GM13977 (cell line): ENCODE measurements around the gene CREB3.

Experiments used
- DNase-seq: peaks from one replicate; pipeline ENCODE4 v3.0.0; 2012; ENCODE audit warnings: low spot score
- CTCF ChIP-seq: IDR thresholded peaks from 2 replicates; pipeline ENCODE4 v1.5.1; 2012; ENCODE audit warnings: mild to moderate bottlenecking, control low read depth; ENCODE audit not compliant: insufficient read depth; ENCODE audit errors: extremely low read depth, missing control alignments
- in situ Hi-C: fragments of 300-500 bp; cut with MboI; formaldehyde crosslinking; loops from one replicate; pipeline ENCODE4 v1.12.0; 2022; ENCODE audit warnings: low sequenced_read_pairs, low pct_unique_long_range_greater_than_20kb, mixed read lengths, inconsistent platforms; ENCODE audit not compliant: unreplicated experiment

CREB3 gene

GRCh38 chr9:35687972-35688557, 44.4 kb upstream of the CREB3 start:
- no peak for DNase-seq
- no peak for TF ChIP-seq CTCF
- in situ Hi-C loops: no loop called here

- no peak for TF ChIP-seq CTCF
- in situ Hi-C loops: no loop called here
- peak; percentile 52 for DNase-seq
These were observed 43.6 kb upstream of the CREB3 start for GRCh38 chr9:35688558-35689541.

GRCh38 chr9:35689542-35690293, 42.7 kb upstream of the CREB3 start, which contains the start of gene TPM2:
Gene TPM2 (minus strand): TSS chr9:35689925. CDS start chr9:35689817, 108 bp downstream.
- DNase-seq: no peak
- in situ Hi-C loops: no loop called here

GRCh38 chr9:35690294-35690613, 42.2 kb upstream of the CREB3 start:
- no peak for TF ChIP-seq CTCF
- peak; percentile 70 for DNase-seq
- in situ Hi-C loops: no loop called here

More at GRCh38 chr9:35689542-35690293, 42.7 kb upstream of the CREB3 start, which contains the start of gene TPM2:
- no peak for TF ChIP-seq CTCF

- in situ Hi-C loops: no loop called here
- no peak for TF ChIP-seq CTCF
- DNase-seq: peak; percentile 72
These were observed 41.7 kb upstream of the CREB3 start for GRCh38 chr9:35690614-35691333.

- no peak for TF ChIP-seq CTCF
- DNase-seq: no peak
- in situ Hi-C loops: no loop called here
These were observed 41.2 kb upstream of the CREB3 start for GRCh38 chr9:35691334-35691650.
